Measurements from ENCODE around the gene TEDDM1. TPM values are rescaled to one million over a fixed set of nuclear protein-coding genes. Genes with fewer than 3 reads are reported as not detected.

Gene TEDDM1
- total RNA-seq, 4 donors from 2014 or later, result not detected

DNA sequence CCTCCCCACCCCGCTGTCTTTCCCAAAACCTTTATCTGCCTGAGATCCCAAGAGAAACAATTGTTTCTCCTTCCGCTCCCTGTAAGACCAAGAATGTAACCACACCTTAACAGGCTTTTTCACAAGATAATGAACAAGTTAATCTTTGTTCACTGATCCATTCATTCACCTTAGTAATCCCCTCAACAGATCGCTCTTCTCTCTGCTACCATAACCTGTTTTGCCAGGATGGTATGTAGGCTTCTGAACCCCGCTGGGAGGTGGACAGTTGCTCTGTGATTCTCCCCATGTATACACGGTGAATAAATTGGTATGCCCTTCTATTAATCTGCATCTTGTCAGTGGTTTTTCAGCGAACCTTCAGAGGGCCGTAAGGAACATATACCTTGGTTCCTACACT lies 30.8 kb upstream of the TEDDM1 start:
- WGBS, 2 donors, result 78 to 82% methylated on average over 7 of the region's 7 CpGs
- no peak overlapping the region for H3K4me3 ChIP-seq

DNA sequence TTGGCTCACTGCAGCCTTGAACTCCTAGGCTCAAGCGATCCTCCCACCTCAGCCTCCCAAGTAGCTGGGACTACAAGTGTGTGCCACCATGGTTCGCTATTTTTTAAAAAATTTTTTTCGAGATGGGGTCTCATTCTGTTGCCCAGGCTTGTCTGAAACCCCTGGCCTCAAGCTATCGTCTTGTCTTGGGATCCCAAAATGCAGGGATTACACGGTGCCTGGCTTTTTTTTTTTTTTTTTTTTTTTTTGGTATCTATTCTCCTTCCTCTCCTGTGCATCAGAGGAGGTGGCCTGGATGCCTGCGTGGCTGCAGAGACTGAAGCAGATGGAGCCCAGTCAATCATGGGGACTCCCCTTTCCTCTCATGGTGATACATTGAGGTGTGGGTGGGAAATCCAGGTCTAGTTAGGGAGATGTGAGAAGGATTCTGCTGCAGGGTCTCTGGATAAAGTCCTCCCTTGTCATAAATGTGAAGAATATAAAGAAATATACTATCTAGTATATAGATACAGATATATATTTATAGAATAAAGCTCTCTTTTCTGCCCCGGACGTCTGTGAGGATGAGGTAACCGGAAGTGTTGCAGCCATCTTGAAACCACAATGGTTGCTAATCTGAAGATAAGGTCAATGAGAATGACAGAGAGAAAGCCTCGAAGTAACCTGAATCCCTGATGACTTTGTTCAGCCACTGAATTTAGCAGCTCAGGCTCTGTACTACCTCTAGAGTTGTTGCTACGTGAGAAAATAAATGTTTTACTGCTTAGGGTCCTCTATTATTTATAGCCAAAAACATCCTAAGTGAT lies 30.0 kb upstream of the TEDDM1 start:
- Histone ChIP-seq H3K9me3 (no peaks in the 10 kb centered on the region), H3K4me3 (no peak overlapping the region), H3K4me1 (no peaks in the 10 kb centered on the region), H3K36me3 (no peaks in the 10 kb centered on the region), H3K27me3 (no peaks in the 10 kb centered on the region), H3K27ac (no peak overlapping the region)
- DNase-seq (ENCODE audit: low spot score in 2 of 2), result no peak
- no peak for TF ChIP-seq POLR2A (IDR thresholded peaks at IDR 0.05)
- TF ChIP-seq, protein P1, sequence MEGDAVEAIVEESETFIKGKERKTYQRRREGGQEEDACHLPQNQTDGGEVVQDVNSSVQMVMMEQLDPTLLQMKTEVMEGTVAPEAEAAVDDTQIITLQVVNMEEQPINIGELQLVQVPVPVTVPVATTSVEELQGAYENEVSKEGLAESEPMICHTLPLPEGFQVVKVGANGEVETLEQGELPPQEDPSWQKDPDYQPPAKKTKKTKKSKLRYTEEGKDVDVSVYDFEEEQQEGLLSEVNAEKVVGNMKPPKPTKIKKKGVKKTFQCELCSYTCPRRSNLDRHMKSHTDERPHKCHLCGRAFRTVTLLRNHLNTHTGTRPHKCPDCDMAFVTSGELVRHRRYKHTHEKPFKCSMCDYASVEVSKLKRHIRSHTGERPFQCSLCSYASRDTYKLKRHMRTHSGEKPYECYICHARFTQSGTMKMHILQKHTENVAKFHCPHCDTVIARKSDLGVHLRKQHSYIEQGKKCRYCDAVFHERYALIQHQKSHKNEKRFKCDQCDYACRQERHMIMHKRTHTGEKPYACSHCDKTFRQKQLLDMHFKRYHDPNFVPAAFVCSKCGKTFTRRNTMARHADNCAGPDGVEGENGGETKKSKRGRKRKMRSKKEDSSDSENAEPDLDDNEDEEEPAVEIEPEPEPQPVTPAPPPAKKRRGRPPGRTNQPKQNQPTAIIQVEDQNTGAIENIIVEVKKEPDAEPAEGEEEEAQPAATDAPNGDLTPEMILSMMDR (IDR thresholded peaks at IDR 0.05), result no peak
- no peak for TF ChIP-seq EP300 (IDR thresholded peaks at IDR 0.05)
- WGBS, 2 donors, result 74 to 78% methylated on average over 11 of the region's 11 CpGs

More for the DNA sequence above, 30.8 kb upstream of the TEDDM1 start:
- Histone ChIP-seq H3K36me3 (no peaks in the 10 kb centered on the region), H3K9me3 (no peaks in the 10 kb centered on the region), H3K4me1 (no peaks in the 10 kb centered on the region), H3K27me3 (no peaks in the 10 kb centered on the region), H3K27ac (no peak overlapping the region)
- no peak for DNase-seq (ENCODE audit: low spot score in 2 of 2)
- TF ChIP-seq EP300 (IDR thresholded peaks at IDR 0.05), result no peak
- TF ChIP-seq, protein P1 (IDR thresholded peaks at IDR 0.05), result no peak
- TF ChIP-seq POLR2A (IDR thresholded peaks at IDR 0.05), result no peak

DNA sequence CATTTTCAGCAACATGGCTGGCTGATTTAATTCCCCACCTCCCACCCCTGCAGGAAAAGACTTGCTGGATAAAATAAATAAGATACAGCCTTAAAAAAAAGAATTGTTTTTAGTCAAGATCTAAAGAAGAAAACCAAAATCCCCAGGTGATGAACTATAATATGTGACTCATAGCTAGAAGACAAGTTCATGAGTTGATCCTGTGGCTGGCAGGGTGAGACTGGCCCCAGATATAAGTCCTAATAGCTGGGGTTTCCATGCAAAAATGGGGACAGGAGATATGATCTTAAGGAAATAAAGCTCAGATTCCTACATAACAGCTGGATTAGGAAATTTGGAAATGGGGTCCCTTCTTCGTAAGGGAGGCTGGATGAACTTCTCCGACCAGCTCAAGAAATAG lies 27.6 kb upstream of the TEDDM1 start:
- no peak for DNase-seq (ENCODE audit: low spot score in 2 of 2)
- H3K36me3 ChIP-seq, result no peaks in the 10 kb centered on the region
- H3K4me1 ChIP-seq, result no peaks in the 10 kb centered on the region
- WGBS, 2 donors, result 65 to 73% methylated on average over 2 of the region's 2 CpGs
- no peaks in the 10 kb centered on the region for H3K9me3 ChIP-seq
- no peak overlapping the region for H3K27ac ChIP-seq
- H3K27me3 ChIP-seq, result no peaks in the 10 kb centered on the region
- no peak overlapping the region for H3K4me3 ChIP-seq
- TF ChIP-seq, protein P1 (IDR thresholded peaks at IDR 0.05), result no peak
- TF ChIP-seq EP300 (IDR thresholded peaks at IDR 0.05) (no peak), POLR2A (IDR thresholded peaks at IDR 0.05) (no peak)

DNA sequence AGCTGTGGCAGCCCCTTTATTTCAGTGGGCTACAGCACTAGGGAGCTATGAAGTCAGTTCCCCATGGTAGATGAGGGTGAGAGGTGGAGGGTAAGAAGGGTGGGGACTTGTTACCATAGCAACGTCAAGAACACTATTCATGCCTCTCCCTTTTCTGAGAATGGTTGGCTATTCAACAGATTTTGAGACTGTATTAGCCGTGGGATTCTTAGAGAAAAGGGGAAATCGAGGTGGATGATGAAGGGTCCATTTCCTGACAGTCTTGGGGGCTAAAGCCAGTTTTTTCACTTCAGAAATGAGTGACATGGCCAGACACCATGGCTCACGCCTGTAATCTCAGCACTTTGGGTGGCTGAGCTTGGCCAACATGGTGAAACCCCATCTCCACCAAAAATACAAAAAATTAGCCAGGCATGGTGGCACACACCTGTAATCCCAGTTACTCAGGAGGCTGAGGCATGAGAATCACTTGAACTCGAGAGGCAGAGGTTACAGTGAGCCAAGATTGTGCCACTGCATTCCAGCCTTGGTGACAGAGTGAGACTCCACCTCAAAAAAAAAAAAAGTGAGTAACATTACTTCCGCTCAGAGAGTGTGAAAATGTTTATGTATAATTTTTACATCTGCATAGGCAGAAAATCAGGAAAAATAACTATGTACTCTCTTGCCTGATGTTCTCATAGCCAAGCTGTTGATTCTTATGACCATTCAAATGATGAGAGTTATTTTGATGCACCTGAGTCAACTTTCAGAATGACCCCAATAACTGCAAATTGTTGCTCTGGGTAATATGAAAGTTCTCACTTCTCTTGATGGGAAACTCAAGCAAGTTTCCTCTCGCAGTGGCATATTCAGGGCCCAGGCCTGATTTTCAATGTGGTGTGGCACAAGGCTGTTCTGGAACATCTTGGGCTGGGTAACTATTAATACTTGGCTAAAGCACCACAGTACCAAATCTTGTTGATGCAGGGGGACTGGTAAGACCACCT lies 26.3 kb upstream of the TEDDM1 start:
- no peaks in the 10 kb centered on the region for H3K36me3 ChIP-seq
- H3K9me3 ChIP-seq, result no peaks in the 10 kb centered on the region
- H3K4me1 ChIP-seq, result no peaks in the 10 kb centered on the region
- no peak overlapping the region for H3K4me3 ChIP-seq
- H3K27ac ChIP-seq, result no peak overlapping the region
- WGBS, 2 donors, result 82 to 87% methylated on average over 7 of the region's 7 CpGs
- no peaks in the 10 kb centered on the region for H3K27me3 ChIP-seq
- DNase-seq (ENCODE audit: low spot score in 2 of 2), result no peak
- TF ChIP-seq EP300 (IDR thresholded peaks at IDR 0.05), result no peak
- TF ChIP-seq, protein P1 (IDR thresholded peaks at IDR 0.05), result no peak
- TF ChIP-seq POLR2A (IDR thresholded peaks at IDR 0.05), result no peak
